HG03103 (cell line): Measurements from ENCODE around the gene WARS2.

Experiments
- ATAC-seq: cut with Tn5 transposase; IDR thresholded peaks from one replicate; pipeline ENCODE4 v1.9.1; 2021; ENCODE audit warnings: low read depth; ENCODE audit not compliant: unreplicated experiment

The WARS2 gene

DNA sequence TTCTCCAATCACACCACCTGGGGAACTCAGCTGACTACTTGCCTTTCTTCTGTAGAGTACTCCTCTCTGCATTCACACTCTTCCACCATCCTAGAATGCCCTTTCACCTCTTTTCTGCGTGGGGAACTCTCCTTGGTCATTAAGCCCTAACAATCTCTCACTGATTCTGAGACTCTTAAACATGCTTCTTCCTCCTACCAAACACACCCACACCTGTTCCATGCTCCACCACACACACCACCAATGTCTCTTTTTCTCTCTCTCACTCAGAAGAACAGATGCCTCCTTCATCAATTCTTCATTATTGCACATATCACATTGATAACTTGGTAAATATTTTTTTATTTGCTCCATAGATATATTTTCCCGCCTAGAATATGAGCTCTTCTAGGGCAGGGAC, 53.6 kb downstream of the WARS2 start:
- ATAC-seq, result no peak

DNA sequence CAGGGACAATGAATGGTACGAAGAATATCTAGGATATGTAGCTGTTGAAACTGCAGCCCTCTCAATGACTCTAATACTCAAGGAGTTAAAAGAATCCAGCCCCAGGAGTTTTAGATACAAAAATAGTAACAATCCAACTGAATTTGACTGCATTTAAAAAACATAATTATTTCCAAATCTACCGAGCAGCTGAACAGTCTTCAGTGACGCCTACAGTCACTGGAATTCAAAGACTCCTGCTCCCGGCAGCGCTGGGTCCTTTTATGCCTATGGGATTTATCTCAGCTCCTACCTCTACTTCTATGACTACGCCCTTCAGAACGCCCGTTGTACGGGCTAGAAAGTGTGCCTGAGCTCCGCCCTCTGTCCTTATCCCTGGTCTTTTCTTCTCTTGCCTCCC, 55.7 kb downstream of the WARS2 start:
- no peak for ATAC-seq

DNA sequence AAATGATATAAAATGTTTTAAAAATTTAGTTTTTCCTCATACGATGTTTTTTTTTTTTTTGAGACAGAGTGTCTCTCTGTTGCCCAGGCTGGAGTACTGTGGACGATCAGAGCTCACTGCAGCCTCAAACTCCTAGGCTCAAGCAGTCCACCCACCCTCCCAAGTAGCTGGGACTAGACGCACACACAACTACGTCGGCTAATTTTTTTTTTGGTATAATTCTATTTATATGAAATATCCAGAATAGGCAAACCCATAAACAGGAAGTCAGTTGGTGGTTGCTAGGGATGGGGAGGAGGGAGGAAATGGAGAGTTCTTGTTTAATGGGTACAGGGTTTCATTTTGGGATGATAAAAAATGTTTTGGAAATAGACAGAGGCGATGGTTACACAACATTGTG, 56.5 kb downstream of the WARS2 start:
- ATAC-seq, result no peak

DNA sequence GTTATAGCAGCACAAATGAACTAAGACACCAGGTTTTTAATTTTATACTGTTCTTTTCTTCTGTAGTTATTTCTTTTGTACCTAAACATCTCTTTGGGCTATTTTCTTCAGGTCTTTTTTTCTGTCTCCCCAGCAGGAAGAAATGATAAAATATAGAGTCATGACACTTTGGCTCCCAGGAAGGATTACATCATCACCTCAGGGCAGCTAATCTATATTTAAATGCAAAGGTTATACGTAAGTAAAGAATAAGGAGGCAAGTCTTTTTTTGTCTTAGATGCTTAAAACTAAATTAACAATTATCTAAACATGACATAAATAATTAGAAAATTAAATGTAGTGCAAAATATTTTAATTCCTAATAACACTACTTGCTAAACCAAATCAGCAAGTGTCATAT, 57.0 kb downstream of the WARS2 start:
- no peak for ATAC-seq

GRCh38 chr1:119081700-119082099, 58.8 kb downstream of the WARS2 start:
- ATAC-seq, result no peak

GRCh38 chr1:119081267-119081666, 59.2 kb downstream of the WARS2 start:
- no peak for ATAC-seq

DNA sequence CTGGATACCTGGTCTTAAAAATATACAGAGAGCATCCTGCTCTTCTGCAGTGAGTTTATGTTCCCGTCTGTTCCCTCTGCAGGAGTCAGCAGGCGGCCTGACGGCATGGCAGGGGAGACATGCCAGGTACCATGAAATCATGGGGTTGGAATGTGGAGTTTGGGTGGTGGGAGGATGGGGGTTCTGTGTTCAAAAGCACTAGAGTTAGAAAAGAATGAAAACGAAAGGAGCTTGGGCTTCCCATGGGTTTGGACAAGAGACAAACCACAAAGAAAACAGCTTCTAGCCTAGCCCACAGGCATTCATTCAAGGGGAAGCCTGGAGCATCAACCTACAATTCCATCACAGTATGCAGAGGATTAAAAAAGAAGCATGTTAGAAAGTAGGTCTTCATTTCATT, 59.9 kb downstream of the WARS2 start:
- ATAC-seq, result no peak

DNA sequence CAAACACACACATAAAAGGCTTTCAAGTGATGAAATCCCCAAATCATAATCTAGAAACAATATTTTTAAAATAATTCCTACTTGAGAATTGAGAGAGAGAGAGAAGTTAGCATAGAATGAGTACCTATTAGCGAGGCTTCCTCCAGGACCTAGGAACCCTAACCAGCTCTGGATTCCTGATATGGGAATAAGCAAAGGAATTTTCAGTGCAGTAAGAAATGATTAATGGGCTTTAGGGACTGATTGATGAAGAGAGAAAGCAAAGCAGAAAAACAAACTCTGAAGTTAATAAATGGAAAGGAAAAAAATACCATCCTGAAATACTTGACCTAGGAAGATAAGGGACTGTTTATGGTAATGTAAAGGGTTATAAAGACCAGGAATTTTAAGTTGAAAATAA, 60.6 kb downstream of the WARS2 start:
- no peak for ATAC-seq

DNA sequence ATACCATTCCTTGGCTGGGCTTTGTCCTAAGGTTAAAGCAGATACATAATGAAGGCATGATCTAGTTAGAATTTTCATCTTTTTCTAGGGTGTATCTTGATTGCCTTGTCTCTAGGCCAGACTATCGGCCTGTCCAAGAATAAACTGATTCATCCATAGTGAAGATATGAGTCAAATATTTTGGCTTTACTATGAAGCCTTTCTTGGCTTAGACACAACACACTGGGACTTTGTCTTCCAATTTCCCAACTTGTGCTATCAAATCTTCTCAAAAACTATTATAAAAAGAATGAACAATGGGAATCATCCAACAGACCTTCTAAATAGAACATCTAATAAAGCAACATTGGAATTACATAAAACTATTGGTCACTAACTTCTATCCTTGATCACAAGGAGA, 64.8 kb downstream of the WARS2 start:
- no peak for ATAC-seq

DNA sequence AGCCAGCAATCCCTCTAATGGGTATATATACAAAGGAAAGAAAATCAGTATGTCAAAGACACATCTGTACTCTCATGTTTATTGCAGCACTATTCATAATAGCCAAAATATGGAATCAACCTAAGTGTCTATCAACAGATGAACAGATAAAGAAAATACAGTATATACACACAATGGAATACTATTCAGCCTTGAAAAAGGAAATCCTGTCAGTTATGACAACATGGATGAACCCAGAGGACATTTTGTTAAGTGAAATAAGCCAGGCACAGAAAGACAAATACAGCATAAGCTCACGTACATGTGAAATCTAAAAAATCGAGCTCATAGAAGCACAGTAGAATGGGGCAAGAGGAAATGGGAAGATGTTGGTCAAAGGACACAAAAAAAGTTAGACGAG, 69.1 kb downstream of the WARS2 start:
- ATAC-seq, result no peak

DNA sequence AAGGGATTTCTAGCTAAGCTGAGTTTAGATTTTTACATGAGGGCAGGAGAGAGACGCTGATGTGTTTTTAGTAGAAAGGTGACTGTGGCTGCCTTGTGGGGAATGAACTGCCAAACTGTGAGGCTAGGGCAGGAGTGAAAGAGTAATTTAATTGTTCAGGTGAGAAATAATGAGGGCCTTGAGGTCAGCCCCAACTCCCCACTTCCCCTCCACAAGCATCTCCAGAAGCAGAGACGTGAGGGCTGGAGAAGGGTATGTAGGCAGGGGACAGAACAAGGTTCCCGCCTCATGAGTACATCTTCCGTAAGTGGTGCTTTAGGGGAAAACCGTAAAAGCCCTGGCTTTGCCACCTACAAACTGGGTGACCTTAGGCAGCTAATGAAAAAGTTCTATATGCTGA, 70.8 kb downstream of the WARS2 start:
- no peak for ATAC-seq

DNA sequence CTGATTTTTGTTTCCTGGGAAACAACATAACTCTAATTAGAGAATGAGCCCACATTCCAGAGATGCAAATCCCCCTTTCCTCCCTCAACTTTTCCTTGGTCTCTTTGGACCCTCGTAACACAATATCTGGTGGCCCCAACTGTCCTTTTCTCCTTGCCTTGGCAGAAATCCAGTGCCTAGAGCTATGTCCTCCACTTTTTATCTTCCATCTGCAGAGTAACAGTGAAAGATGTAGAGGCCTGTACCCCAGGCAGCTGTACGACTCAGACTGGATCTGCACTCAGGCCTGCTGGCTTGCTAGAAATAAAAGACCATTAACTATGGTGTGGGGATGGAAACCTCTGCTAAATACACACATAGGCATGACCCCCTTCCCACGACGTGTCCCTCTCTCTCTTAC, 72.0 kb downstream of the WARS2 start:
- ATAC-seq, result no peak

DNA sequence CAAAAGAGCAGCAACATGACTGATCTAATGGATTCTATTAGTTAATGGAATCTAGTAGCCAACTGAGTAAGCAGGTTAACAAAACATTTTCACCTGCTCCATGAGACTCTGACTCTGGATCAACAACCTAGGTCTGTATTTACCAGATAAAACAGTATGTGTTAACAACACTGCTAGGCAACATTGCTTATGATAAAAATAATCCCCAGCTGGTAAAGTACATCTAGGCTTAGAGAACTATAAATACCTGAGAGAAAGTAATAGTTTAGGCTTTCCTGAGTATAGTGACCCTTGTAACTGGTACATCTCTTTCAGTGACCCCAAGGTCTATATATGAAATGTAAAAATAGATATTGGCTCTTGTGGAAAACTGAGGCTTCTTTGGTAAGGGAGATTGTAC, 78.8 kb downstream of the WARS2 start:
- ATAC-seq, result no peak

- ATAC-seq, result no peak
Observed at GRCh38 chr1:119055568-119055967, 84.9 kb downstream of the WARS2 start.

DNA sequence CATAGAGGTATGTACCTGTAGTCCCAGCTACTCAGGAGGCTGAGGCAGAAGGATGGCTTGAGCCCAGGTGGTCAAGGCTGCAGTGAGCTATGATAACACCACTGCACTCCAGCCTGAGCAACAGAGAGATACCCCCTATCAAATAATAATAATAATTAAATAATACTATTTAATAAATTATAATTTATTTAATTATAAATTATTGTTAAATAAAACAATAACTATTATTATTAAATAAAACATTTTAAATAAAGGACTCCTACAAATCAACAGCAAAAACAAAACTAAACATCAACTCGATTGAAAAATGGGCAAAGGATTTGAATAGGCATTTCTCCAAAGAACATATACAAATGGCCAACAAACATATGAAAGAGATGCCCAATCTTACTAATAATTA, 86.5 kb downstream of the WARS2 start:
- ATAC-seq, result no peak

DNA sequence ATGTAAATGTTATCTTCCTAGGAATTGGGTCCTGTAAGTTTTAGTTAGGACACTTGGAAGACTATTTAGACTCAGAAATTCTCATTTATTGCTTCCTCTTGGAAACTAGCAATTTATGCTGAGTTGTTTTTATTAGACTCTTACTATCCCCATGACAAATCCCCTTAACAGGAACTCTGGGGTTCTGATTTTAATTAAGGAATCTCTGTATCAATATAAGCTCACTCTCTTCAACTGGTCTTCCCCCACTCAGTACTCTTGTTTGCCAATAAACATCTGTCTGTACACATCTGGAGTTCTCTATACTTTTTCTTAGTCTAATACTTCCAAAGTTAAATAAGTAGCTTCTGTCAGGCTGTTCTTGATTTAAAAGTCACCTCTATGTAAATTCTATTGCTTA, 88.2 kb downstream of the WARS2 start:
- no peak for ATAC-seq

DNA sequence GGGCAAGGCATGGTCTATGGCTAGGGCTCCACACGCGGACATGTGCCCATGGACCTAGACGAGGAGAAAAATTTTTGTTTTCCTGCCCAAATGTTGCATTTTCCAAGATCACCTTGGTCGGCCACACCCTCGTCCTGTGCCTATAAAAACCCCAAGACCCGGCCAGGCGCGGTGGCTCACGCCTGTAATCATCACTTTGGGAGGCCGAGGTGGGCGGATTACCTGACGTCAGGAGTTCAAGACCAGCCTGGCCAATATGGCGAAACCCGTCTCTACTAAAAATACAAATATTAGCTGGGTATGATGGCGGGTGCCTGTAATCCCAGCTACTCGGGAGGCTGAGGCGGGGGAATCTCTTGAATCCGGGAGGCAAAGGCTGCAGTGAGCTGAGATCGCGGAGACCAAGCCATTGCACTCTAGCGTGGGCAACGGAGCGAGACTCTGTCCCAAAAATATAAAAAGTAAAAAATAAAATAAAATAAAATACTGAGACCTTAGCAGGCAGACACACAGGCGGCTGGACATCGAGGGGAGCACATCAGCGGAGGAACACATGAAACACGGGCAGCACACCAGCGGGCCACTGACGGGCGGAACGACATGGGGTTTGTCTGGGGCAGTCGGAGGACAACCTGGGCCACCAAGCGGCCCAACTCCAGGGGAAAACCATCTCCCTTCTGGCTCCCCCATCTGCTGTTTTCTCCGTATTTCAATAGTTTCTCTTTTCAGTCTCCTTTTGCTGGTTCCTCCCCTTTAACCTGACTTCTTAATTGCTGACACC, 91.6 kb downstream of the WARS2 start:
- ATAC-seq, result no peak

DNA sequence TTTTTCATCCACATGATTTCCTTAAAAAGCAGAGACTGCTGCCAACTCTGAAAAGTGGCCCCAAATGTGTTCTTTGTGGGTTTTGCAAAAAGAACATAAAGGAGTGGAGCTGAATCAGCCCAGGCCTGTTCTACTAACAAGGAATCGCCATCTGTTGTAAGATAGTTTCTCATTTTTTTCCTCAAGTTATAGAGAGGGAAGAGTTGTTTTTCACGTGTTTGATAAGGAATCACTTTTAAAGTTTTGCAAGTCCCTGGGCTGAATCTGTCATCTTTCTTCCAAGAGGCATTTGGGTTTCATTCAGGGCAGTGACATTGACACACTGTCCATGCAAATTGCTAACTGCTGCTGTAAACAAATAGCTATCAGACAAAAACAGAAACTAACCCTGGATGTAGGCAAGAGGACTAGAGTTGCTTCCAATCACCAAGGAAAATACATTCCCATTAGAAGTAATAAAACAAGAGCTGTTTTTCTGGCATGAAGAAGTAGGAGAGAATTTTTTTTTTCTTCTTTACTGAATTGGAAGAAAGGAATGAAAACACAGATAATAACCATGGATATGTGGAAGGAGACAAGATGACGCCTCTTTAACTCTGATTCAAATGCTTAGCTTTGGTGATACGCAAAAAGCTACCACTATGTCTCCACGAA, 93.5 kb downstream of the WARS2 start:
- no peak for ATAC-seq

- no peak for ATAC-seq
Observed at GRCh38 chr1:119046429-119046784, 94.0 kb downstream of the WARS2 start.

DNA sequence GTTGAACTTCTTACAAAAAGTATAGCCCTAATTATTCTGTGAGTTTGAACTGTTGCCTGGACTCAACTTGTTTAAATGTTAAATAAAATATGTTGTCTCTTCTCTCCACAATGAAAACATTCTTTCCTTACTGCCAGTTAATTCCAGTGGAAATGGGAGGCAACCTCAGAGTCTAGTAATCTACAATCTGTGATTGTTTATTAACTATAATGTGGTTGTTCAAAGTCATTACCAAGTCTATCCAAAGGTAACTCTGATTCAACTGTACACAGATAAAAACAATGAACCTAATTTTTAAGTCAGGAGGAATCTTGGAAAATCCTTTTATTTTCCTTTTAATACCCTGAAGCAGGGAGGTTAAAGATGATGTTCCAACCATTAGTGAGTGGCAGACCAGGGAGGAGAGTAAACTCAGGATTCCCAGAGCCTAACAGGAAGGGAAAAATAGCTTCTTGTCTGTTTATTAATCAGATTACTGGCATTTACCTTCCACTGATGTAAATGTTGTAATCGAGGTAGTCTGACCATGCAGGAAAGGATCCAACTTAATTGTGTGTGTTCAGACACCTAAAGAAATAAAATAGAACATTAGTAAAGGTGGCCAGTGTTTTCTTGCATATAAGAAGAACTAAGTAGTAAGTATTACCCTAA, 95.2 kb downstream of the WARS2 start:
- ATAC-seq, result no peak

GRCh38 chr1:119040906-119041305, 99.5 kb downstream of the WARS2 start:
- no peak for ATAC-seq

- ATAC-seq, result no peak
Observed at GRCh38 chr1:119040489-119040888, 100.0 kb downstream of the WARS2 start.
